Natural killer cell (primary cell): Measurements from ENCODE around the gene EHD1. TPM values are rescaled to one million over a fixed set of nuclear protein-coding genes. Genes with fewer than 3 reads are reported as not detected.

ENCODE experiments used
- ATAC-seq, 3 donors: fragments of 150-1000 bp in 2 of 3; fragments of 200-7000 bp in 1 of 3; cut with Tn5 transposase; 1 replicate in 1 of 3; 2 replicates in 2 of 3; pipeline ENCODE4 v1.10.0; 2021; ENCODE audit warnings: mild to moderate bottlenecking in 2 of 3, moderate library complexity in 2 of 3
- DNase-seq, 2 donors: peaks; one replicate each; pipeline versions ENCODE4 v3.0.0 to v3.0.0-alpha.2; 2013 to 2021; ENCODE audit warnings: mixed read lengths in 1 of 2
- H3K27ac ChIP-seq: one replicate; pipeline ENCODE4 v1.5.1; 2013; ENCODE audit warnings: mild to moderate bottlenecking, low read length
- H3K27me3 ChIP-seq: one replicate; pipeline ENCODE4 v1.6.1; 2013; ENCODE audit warnings: low read length; ENCODE audit not compliant: control insufficient read depth, insufficient read depth
- H3K36me3 ChIP-seq: one replicate; pipeline ENCODE4 v1.6.1; 2013; ENCODE audit warnings: low read length; ENCODE audit not compliant: control insufficient read depth, insufficient read depth
- H3K4me1 ChIP-seq: one replicate; pipeline ENCODE4 v1.6.1; 2013; ENCODE audit warnings: low read length; ENCODE audit not compliant: control insufficient read depth, insufficient read depth
- H3K4me3 ChIP-seq: one replicate; pipeline ENCODE4 v1.5.1; 2013; ENCODE audit warnings: low read length
- H3K9me3 ChIP-seq: one replicate; pipeline ENCODE4 v1.6.1; 2013; ENCODE audit warnings: low read length; ENCODE audit not compliant: control insufficient read depth, insufficient read depth
- H3K27ac Mint-ChIP-seq, 2 donors: one replicate each; pipeline ENCODE4 v1.8.0; 2022; ENCODE audit warnings: mild to moderate bottlenecking in 2 of 2, mixed read lengths in 2 of 2, moderate library complexity in 1 of 2
- H3K27me3 Mint-ChIP-seq, 2 donors: one replicate each; pipeline ENCODE4 v1.8.0; 2022; ENCODE audit warnings: low read depth in 2 of 2, mixed read lengths in 2 of 2
- H3K36me3 Mint-ChIP-seq: one replicate; pipeline ENCODE4 v1.8.0; 2022; ENCODE audit warnings: mixed read lengths
- H3K4me1 Mint-ChIP-seq, 2 donors: one replicate each; pipeline ENCODE4 v1.8.0; 2022; ENCODE audit warnings: mixed read lengths in 2 of 2
- H3K4me3 Mint-ChIP-seq: one replicate; pipeline ENCODE4 v1.8.0; 2022; ENCODE audit warnings: mild to moderate bottlenecking, moderate library complexity, mixed read lengths
- H3K9me3 Mint-ChIP-seq, 2 donors: one replicate each; pipeline ENCODE4 v1.8.0; 2022; ENCODE audit warnings: mixed read lengths in 2 of 2
- WGBS: methylation state at CpG from one replicate; pipeline ENCODE4 v1.1.7; 2013; ENCODE audit warnings: missing lambda C conversion rate; ENCODE audit not compliant: insufficient coverage; 5-methylcytosine and 5-hydroxymethylcytosine counted together
- intact Hi-C: fragments of 100-400 bp; cut with micrococcal nuclease; formaldehyde crosslinking; loops from one replicate; pipeline ENCODE4 v1.14.2; 2022
- total RNA-seq, 4 donors: library from RNA; stranded (reverse); fragments of 120-200 nt in 1 of 4; gene quantifications; one replicate each; pipeline versions ENCODE4 v1.2.3 to v1.2.4, GENCODE V29; 2013 to 2022
- TF ChIP-seq, protein P1 (sequence below): fragments of 200-600 bp; IDR thresholded peaks from one replicate; pipeline ENCODE4 v1.8.0; 2022; ENCODE audit warnings: antibody characterized with exemption

Gene EHD1
- total RNA-seq, 3 donors from 2014 or later (not counting 1 experiment from before 2014, with no cell fraction given): 218 to 246 (median 225) TPM

DNA sequence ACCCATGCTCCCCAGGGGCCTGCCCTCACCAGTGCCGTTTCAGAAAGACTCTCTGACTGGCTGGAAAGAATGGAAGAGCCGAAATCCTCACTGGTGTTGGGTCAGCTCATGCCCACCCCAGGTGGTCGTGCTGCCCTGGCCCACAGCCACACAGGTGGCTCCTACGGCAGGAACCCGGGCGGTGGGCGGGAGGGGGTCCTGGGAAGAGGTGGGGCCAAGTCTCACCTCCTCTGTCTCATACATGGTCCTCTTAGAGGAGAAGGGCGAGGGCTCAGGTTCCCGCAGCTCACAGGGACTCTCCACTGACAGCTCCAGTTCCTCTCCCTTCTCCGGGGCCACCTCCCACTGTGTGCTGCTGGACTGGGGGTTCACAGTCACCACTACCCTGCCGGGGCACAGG is 30.3 kb upstream of the EHD1 start:
- DNase-seq (no peak), ATAC-seq (no peak)
- intact Hi-C loops: no loop called here
- Mint-ChIP-seq H3K4me3 (no peak overlapping the region), H3K4me1 (peaks cover 0 to 8% of the 10 kb centered on the region in 2 donors), H3K27me3 (no peaks in the 10 kb centered on the region), H3K27ac (no peak overlapping the region), H3K36me3 (no peaks in the 10 kb centered on the region), H3K9me3 (no peaks in the 10 kb centered on the region)
- Histone ChIP-seq H3K36me3 (peaks cover 77% of the 10 kb centered on the region), H3K27me3 (no peaks in the 10 kb centered on the region), H3K4me3 (no peak overlapping the region), H3K27ac (no peak overlapping the region), H3K4me1 (no peaks in the 10 kb centered on the region), H3K9me3 (no peaks in the 10 kb centered on the region)
- WGBS: 97% methylated on average over 11 of the region's 11 CpGs
- TF ChIP-seq, protein P1, sequence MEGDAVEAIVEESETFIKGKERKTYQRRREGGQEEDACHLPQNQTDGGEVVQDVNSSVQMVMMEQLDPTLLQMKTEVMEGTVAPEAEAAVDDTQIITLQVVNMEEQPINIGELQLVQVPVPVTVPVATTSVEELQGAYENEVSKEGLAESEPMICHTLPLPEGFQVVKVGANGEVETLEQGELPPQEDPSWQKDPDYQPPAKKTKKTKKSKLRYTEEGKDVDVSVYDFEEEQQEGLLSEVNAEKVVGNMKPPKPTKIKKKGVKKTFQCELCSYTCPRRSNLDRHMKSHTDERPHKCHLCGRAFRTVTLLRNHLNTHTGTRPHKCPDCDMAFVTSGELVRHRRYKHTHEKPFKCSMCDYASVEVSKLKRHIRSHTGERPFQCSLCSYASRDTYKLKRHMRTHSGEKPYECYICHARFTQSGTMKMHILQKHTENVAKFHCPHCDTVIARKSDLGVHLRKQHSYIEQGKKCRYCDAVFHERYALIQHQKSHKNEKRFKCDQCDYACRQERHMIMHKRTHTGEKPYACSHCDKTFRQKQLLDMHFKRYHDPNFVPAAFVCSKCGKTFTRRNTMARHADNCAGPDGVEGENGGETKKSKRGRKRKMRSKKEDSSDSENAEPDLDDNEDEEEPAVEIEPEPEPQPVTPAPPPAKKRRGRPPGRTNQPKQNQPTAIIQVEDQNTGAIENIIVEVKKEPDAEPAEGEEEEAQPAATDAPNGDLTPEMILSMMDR: no peak

DNA sequence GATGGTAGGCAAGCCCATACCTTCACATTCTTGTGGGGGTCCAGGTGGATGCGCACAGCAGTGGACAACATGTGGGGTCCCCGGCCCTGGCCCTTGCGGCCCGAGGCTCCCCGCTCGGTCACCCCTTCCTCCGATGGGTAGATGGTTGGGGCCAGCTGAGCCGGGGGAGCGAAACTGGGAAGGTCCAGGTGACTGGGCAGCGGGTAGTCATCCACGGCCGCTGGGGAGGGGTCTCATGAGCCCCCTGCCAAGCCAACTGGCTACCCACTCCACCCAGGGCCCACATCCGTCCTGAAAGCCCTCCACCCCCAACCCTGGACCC is 27.9 kb upstream of the EHD1 start:
- DNase-seq (no peak), ATAC-seq (no peak)
- Histone ChIP-seq H3K4me3 (no peak overlapping the region), H3K36me3 (peaks cover 72% of the 10 kb centered on the region), H3K4me1 (no peaks in the 10 kb centered on the region), H3K9me3 (no peaks in the 10 kb centered on the region), H3K27me3 (no peaks in the 10 kb centered on the region), H3K27ac (no peak overlapping the region)
- H3K4me1 Mint-ChIP-seq: no peaks in the 10 kb centered on the region
- no peak overlapping the region for H3K4me3 Mint-ChIP-seq
- no peaks in the 10 kb centered on the region for H3K9me3 Mint-ChIP-seq
- H3K27me3 Mint-ChIP-seq: no peaks in the 10 kb centered on the region
- intact Hi-C loops: no loop called here
- no peaks in the 10 kb centered on the region for H3K36me3 Mint-ChIP-seq
- H3K27ac Mint-ChIP-seq: no peak overlapping the region
- WGBS: 97% methylated on average over 13 of the region's 13 CpGs
- TF ChIP-seq, protein P1: no peak

- WGBS: 96% methylated on average over 25 of the region's 25 CpGs
- Mint-ChIP-seq H3K4me3 (no peak overlapping the region), H3K36me3 (no peaks in the 10 kb centered on the region), H3K9me3 (no peaks in the 10 kb centered on the region), H3K27me3 (no peaks in the 10 kb centered on the region), H3K27ac (peak overlapping the region in 1 of 2 donors; percentile 8), H3K4me1 (no peaks in the 10 kb centered on the region)
- Histone ChIP-seq H3K36me3 (peaks cover 67% of the 10 kb centered on the region), H3K4me3 (no peak overlapping the region), H3K9me3 (no peaks in the 10 kb centered on the region), H3K27ac (no peak overlapping the region), H3K4me1 (no peaks in the 10 kb centered on the region), H3K27me3 (no peaks in the 10 kb centered on the region)
- intact Hi-C loops: no loop called here
- ATAC-seq: peak in 1 of 3 donors; percentile 10
- TF ChIP-seq, protein P1: no peak
- DNase-seq: no peak
Measured at GRCh38 chr11:64905516-64906313, 27.3 kb upstream of the EHD1 start.
